ENCODE results near the gene DDR2. TPM values are rescaled to one million over a fixed set of nuclear protein-coding genes. Genes with fewer than 3 reads are reported as not detected.
"Not testable (repeated sequence)": the region's sequence is repeated elsewhere in the genome, so short reads cannot be mapped to it uniquely, and the experiment has no call there.

The DDR2 gene
- total RNA-seq, 1 donor from 2014 or later: 60.3 TPM

- no peak for DNase-seq (ENCODE audit: low spot score)
These were observed 140.4 kb downstream of the DDR2 start for GRCh38 chr1:162772571-162773154.

GRCh38 chr1:162774007-162774406, 141.7 kb downstream of the DDR2 start:
- DNase-seq (ENCODE audit: low spot score): no peak

DNA sequence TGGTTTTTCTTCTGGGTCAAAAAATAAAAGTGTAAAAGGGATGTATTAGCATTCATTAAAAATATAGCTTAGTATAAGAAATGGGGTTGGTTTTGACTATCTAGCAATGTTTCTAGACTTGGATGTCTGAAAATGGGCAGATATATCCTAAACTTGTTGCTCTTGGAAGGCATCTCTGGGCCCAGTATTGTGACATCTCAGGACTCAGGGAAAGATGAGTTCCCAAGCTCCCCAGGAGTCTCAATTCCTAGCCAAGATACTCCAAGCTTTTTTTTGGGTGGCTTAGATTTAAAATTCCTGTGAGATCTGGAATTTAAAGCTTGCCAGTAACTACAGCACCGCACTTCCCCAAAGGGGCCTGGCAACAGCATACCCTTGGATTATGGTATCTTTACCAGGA, 146.8 kb downstream of the DDR2 start:
- no peak for DNase-seq (ENCODE audit: low spot score)

DNA sequence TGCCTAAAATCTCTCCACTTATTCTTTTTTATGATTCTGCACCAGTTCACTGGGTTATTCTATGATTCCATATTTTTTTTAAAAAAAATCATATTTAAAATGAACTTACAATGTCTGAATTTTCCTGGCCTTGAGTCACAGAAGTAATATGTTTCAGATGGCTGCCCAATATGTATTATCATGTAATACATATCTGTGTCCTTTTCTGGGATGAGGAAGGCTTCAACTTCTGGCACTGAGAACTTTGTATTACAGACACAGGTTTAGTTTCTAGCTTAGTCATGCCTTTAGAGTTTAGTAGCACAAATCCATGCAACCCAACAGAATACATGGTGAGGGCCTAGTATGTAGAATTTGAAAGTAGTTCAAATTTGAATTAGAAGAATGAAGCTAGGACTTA, 150.4 kb downstream of the DDR2 start:
- no peak for DNase-seq (ENCODE audit: low spot score)

DNA sequence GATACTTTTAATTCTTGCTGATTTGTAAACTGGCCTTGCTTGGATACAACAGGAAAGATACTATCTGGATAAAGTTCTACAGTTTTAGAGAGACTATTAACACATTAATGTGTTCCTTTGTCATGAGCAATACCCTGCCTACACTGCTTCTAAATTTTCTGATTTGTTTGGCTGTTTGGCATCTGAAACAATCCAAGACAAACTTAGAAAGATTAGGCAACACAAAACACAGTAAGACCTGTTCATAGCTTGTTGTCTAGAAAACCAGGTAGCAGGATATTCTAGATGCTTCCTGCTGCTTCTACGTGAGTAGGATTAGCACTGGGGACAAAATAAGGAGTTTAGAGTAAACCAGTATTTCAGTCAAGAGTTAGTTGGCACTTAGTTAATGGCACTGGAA, 152.7 kb downstream of the DDR2 start:
- DNase-seq (ENCODE audit: low spot score): not testable (repeated sequence)

DNA sequence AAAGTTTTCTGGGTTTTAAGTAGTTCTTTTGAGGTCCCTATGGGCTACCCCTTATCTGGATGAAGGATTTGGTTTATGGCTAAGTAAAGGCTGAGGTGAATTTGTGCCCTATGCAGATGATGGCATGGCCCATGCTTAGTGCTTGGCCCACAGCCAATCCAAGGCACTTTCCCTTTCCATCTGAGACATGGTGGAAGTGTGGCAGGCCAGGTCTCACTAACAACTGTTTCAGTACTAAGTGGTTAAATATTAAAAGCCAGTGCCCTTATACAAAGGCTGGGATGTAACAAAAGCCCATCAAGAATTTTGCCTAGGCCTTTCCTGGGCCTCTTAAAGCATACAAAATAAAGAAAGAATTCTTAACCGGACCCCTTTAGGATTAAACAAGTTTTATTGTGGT, 156.5 kb downstream of the DDR2 start:
- DNase-seq (ENCODE audit: low spot score): not testable (repeated sequence)

DNA sequence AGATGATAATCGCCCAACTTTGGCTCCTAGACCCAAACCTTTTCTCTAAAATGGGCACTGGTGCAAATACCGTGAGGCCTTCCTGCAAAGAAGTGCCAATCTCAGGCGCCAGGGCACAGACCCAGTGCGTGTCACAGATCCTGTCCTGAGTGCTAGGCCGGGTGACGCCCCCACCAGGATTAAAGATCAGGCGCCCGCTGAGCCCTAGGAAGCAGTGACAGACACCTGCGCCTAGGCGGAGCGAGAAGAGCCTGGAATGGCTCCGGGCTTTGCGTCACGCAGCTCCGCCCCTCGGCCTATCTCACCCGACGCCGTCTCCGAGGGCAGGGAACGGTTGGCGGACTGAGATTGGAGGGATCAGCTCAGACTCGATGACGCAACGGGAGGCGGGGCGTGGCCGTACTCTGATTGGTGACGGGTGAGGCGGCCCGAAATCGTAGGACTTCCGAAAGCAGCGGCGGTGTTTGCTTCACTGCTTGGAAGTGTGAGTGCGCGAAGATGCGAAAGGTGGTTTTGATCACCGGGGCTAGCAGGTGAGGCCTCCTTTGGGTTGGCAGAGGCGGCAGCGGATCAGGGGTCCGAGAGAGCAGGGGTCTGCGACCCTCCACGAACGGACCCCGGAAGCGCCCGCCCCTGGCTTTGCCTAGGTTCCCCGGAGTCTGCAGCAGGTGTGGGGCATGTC, 158.2 kb downstream of the DDR2 start, which contains the start of gene HSD17B7:
Gene HSD17B7, plus strand, starts transcription at position 400 of the 682 bp plus-strand sequence. Its CDS starts 99 bp downstream, at position 499.
- DNase-seq (ENCODE audit: low spot score): peak; percentile 75

- not testable (repeated sequence) for DNase-seq (ENCODE audit: low spot score)
These were observed 158.7 kb downstream of the DDR2 start for GRCh38 chr1:162790985-162791357.

- DNase-seq (ENCODE audit: low spot score): not testable (repeated sequence)
These were observed 162.0 kb downstream of the DDR2 start for GRCh38 chr1:162794284-162794683.

DNA sequence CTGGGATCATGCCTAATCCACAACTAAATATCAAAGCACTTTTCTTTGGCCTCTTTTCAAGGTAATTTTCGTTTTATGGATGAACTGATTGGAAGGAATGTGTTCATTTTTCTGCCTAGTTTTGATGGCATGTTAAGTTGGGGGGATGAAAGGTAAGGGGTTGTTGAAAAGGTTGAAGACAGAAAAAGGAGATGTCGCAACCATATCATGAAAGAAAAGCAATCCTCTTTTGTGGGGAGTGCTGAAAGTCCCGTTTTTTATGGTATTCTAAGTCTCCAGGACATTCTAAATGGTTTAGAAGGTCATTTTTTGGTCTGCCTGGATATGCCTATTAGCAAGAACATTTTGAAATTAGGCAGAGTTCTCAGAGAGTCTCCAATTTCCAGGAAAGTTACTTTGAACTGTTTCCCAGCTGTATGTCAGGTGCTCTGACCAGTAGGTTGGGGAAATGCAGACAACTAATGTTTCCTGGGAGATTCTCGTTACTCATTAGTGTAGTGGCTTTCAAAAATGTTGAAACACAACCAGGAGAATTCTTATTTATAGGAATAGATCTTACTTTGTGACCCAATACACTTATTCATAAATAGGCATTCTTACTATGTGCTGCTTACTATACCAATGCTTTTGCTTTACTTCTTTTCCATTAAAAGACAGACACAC, 164.5 kb downstream of the DDR2 start:
- DNase-seq (ENCODE audit: low spot score): not testable (repeated sequence)

DNA sequence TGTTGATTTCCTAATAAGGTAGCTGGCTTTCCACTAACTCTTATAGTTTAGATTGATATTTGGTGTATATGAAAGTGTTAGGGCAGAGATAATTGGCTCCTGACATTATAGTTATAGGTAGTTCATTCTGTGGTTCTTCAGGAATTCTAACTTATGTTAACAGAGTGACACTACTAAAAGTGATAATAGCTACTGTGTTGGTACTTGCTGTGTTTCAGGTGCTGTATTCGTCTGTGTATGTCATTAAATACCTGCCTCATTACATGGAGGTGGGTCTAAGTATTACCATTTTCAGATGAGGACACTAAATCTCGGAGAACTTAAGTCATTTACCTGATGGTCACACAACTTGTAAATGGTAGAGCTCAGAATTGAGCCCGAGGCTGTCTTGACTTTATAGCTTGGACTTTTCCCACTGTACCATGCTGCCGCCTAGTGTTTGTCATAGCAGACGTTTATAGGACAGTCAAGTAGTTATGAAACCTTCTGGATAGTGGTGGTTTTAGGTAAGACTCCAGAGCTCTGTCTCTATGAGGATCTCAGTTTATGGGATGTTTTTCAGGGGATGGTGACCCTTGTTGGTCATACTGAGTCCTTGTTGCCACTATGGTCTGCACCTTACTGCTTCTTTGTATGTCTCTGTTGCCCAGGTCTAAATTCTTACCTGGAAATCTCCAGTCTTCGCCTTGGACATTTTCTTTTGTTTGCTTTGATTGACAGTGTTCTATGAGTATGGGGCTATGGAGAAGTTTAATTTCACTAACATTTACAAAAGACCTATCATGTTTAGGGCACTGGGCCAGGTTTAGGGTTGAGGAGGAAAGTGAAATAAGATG, 167.9 kb downstream of the DDR2 start:
- DNase-seq (ENCODE audit: low spot score): peak; percentile 71

GRCh38 chr1:162807503-162807902, 175.2 kb downstream of the DDR2 start:
- DNase-seq (ENCODE audit: low spot score): not testable (repeated sequence)

GRCh38 chr1:162812357-162812756, 180.1 kb downstream of the DDR2 start:
- not testable (repeated sequence) for DNase-seq (ENCODE audit: low spot score)

DNA sequence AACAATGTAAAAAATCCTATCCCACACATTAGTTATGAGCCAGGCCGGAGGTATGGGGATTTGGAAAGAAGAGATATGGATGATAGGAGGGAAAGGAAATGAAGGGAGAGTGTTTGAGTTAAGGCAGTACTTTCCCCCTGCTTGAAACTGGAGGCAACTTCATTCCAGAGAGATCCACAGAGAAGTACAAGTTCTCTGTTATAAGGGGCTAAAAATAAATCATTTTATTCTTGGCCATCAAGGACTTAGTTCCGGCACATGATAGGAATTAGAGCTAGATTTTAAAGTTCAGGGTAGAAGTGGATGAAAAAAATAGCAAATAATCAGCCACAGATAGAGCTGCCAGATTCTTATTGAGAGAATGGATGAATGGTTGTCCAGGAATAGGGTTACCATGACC, 185.9 kb downstream of the DDR2 start:
- not testable (repeated sequence) for DNase-seq (ENCODE audit: low spot score)

GRCh38 chr1:162818666-162819065, 186.4 kb downstream of the DDR2 start:
- not testable (repeated sequence) for DNase-seq (ENCODE audit: low spot score)

- no peak for DNase-seq (ENCODE audit: low spot score)
These were observed 190.3 kb downstream of the DDR2 start for GRCh38 chr1:162822391-162823200.

GRCh38 chr1:162823231-162823630, 191.0 kb downstream of the DDR2 start:
- DNase-seq (ENCODE audit: low spot score): no peak

DNA sequence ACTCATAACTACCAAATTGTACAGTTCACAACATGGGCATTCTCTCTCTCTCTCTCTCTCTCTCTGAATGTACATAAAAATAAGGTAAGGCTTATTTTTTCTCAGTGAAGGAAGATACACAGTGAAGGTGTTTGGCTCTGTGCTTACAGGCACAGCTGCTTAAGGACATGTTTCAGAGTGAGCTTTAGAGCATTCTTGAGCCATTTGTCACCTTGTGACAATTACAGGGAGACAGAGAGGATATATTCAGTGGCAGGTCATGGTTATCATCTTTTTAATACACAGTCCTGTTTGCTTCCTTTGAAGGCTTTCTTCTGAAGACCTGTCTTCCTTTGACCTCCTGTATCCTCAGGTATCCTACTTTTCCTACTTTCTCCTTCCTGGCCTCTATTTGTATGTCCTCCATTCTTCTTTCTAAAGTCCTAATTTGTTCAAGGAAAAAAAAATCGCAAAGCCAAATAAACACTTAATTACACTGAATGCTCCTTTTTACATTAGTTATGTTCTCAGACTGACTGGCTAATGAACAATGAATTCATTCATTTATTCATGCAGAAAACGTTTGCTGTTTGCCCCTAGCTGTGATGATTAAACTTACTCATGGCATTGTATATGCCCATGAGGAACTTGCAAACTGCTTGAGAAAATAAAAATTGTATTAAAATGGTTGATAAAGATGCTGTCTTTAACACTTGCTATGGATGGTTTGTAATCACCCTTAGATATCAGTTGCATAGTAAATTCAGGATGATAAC, 191.7 kb downstream of the DDR2 start:
- DNase-seq (ENCODE audit: low spot score): no peak

DNA sequence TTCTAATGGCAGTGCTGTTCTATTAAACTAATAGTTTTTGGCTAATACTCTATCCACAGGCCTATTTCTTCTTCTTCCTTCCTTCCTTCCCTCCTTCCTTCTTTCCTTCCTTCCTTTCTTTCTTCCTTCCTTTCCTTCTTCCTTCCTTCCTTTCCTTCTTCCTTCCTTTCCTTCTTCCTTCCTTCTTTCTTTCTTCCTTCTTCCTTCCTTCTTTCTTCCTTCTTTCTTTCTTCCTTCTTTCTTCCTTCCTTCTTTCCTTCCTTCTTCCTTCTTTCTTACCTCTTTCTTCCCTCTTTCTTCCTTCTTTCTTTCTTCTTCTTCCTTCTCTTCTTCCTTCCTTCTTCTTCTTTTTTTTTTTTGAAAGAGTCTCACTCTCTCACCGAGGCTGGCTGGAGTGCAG, 197.0 kb downstream of the DDR2 start:
- DNase-seq (ENCODE audit: low spot score): no peak

- no peak for DNase-seq (ENCODE audit: low spot score)
These were observed 200.2 kb downstream of the DDR2 start for GRCh38 chr1:162832470-162832869.

Measured in ureter (tissue), 1 donor.